HepG2 (cell line): ENCODE measurements around the gene PAPPA2. TPM values are rescaled to one million over a fixed set of nuclear protein-coding genes. Genes with fewer than 3 reads are reported as not detected.
A peak's percentile ranks its signal among the peaks of the same experiment; 100 is the strongest.

ENCODE experiments used
- EED ChIP-seq: sonication (generic); formaldehyde crosslinking; IDR thresholded peaks from 2 replicates; pipeline ENCODE4 v1.5.0; 2020; ENCODE audit warnings: mild to moderate bottlenecking, missing genetic modification reagents
- IKZF4 ChIP-seq: sonication (generic); formaldehyde crosslinking; IDR thresholded peaks from 2 replicates; pipeline ENCODE4 v1.5.1; 2020; ENCODE audit warnings: borderline replicate concordance, mild to moderate bottlenecking, low read depth, missing genetic modification reagents; ENCODE audit errors: not compliant biosample characterization
- KLF15 ChIP-seq: sonication (generic); formaldehyde crosslinking; IDR thresholded peaks from 2 replicates; pipeline ENCODE4 v1.8.1; 2023; ENCODE audit warnings: borderline replicate concordance, mild to moderate bottlenecking, inconsistent platforms, missing genetic modification reagents, mixed read lengths
- MAZ ChIP-seq, 2 experiments: sonication (generic) in 1 of 2; formaldehyde crosslinking in 1 of 2; IDR thresholded peaks; 2 replicates each; pipeline versions ENCODE4 v1.5.0 to v1.6.1; 2012 to 2020; ENCODE audit warnings: low read depth in 2 of 2, mild to moderate bottlenecking in 2 of 2, borderline replicate concordance in 1 of 2, improper control_type of control experiment in 1 of 2, low read length in 1 of 2, missing genetic modification reagents in 1 of 2, moderate library complexity in 1 of 2
- NR2C2 ChIP-seq: sonication (generic); formaldehyde crosslinking; IDR thresholded peaks from 2 replicates; pipeline ENCODE4 v1.4.0; 2020; ENCODE audit warnings: missing genetic modification reagents, mild to moderate bottlenecking, moderate library complexity, borderline replicate concordance
- NR2F1 ChIP-seq, 2 experiments: fragments of 450-650 bp in 1 of 2; formaldehyde crosslinking in 1 of 2; IDR thresholded peaks; 2 replicates each; pipeline versions ENCODE4 v1.5.0 to v1.6.1; 2016 to 2020; ENCODE audit warnings: mild to moderate bottlenecking in 1 of 2, missing compliant biosample characterization in 1 of 2, missing genetic modification reagents in 1 of 2, moderate library complexity in 1 of 2
- PBX3 ChIP-seq: sonication (generic); formaldehyde crosslinking; IDR thresholded peaks from 2 replicates; pipeline ENCODE4 v1.8.1; 2023; ENCODE audit warnings: missing genetic modification reagents, inconsistent platforms, borderline replicate concordance
- REST ChIP-seq, 2 experiments: IDR thresholded peaks; 2 replicates each; pipeline ENCODE4 v1.6.1; 2011 to 2012; ENCODE audit warnings: low read length in 2 of 2, borderline replicate concordance in 1 of 2, low read depth in 1 of 2, mild to moderate bottlenecking in 1 of 2, moderate library complexity in 1 of 2
- RFX5 ChIP-seq: IDR thresholded peaks from 2 replicates; pipeline ENCODE4 v1.6.1; 2011; ENCODE audit warnings: low read depth, low read length, improper control_type of control experiment
- SPEN ChIP-seq: sonication (generic); formaldehyde crosslinking; IDR thresholded peaks from 2 replicates; pipeline ENCODE4 v1.5.1; 2020; ENCODE audit warnings: low read depth, mild to moderate bottlenecking, missing genetic modification reagents
- ZNF235 ChIP-seq: sonication (generic); formaldehyde crosslinking; IDR thresholded peaks from 2 replicates; pipeline ENCODE4 v1.8.1; 2023; ENCODE audit warnings: mild to moderate bottlenecking, missing genetic modification reagents, borderline replicate concordance
- ZNF260 ChIP-seq: sonication (generic); formaldehyde crosslinking; IDR thresholded peaks from 2 replicates; pipeline ENCODE4 v1.4.0; 2020; ENCODE audit warnings: missing genetic modification reagents, low read depth, mild to moderate bottlenecking, borderline replicate concordance
- ZNF326 ChIP-seq: sonication (generic); formaldehyde crosslinking; IDR thresholded peaks from 2 replicates; pipeline ENCODE4 v1.4.0; 2020; ENCODE audit warnings: missing genetic modification reagents, borderline replicate concordance
- ZNF749 ChIP-seq: sonication (generic); formaldehyde crosslinking; IDR thresholded peaks from 2 replicates; pipeline ENCODE4 v1.8.0; 2022; ENCODE audit warnings: mild to moderate bottlenecking, missing genetic modification reagents, moderate library complexity, borderline replicate concordance
- ZNF781 ChIP-seq: sonication (generic); formaldehyde crosslinking; IDR thresholded peaks from 2 replicates; pipeline ENCODE4 v1.5.1; 2020; ENCODE audit warnings: borderline replicate concordance, mild to moderate bottlenecking, missing genetic modification reagents; ENCODE audit errors: not compliant biosample characterization
- polyA plus RNA-seq, 8 experiments: library from polyadenylated mRNA; depleted of rRNA in 3 of 8; stranded (reverse) in 7 of 8; unstranded in 1 of 8; fragments of >200 nt; fragmentation: Illumina TruSeq in 4 of 8; extraction: Trizol in 4 of 8; gene quantifications; 2 replicates each; pipeline versions ENCODE4 v1.2.1 to v1.2.3, GENCODE V29; 2011 to 2016; ENCODE audit warnings: low read depth in 4 of 8, missing spikeins in 1 of 8, mixed read lengths in 1 of 8; ENCODE audit not compliant: insufficient read depth in 1 of 8
- total RNA-seq, 5 experiments: library from RNA; depleted of rRNA; stranded (reverse); fragments of >200 nt; fragmentation: Illumina TruSeq; extraction: Trizol; gene quantifications; 2 replicates each; pipeline ENCODE4 v1.2.3, GENCODE V29; 2016; ENCODE audit warnings: low read depth in 1 of 5
- TF ChIP-seq, protein P1 (sequence below): sonication (generic); formaldehyde crosslinking; IDR thresholded peaks from 2 replicates; pipeline ENCODE4 v1.5.0; 2020; ENCODE audit warnings: mild to moderate bottlenecking, missing genetic modification reagents, moderate library complexity
- TF ChIP-seq, protein P2 (sequence below): sonication (generic); formaldehyde crosslinking; IDR thresholded peaks from 2 replicates; pipeline ENCODE4 v1.4.0; 2020; ENCODE audit warnings: missing genetic modification reagents, borderline replicate concordance

PAPPA2 gene
- total and polyA plus RNA-seq, 2 of the 13 experiments (the other 11 are each of a cell fraction or from before 2014, with no cell fraction given): 0.01 TPM; not detected in 1

DNA sequence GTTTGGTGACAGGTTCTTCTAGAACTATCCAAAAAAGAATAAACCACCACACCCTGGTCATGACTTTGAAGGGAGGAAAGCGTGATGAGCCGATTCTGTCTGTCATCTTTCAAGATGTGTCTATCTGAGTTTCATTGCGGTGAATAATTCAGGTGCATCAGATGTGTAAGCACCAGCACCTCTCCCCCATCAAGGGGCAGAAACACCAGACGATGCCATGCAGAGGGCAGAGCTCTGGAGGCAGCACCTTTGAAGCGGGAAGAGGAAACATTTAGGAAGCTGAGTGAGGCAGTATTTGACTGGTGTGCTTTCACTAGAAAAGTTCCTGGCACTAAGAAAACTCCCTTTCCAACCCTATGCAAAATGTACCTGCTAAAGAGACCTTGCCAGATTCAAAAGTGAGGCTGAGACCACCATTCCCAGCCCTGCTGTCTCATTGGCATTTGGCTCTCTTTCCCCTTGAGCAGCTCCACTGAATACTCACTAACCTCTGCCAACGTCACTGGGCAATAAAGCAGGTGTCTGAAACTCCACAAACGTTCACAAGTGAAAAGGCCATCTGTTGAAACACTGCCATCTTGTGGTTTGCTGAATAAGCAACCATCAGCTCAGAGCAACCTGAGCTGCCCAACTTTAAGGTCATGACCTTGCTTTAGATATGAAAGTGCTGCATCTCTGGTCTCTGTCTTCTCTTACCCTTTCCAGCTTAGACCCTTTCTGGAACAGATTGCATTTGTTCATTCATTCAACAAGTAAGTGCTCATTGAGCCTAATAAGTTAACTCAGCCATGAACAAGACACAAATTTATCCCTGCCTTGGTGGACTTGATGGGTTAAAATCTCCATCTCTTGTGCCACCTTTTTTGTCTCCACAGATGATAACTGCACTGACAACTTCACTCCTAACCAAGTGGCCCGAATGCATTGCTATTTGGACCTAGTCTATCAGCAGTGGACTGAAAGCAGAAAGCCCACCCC is 228.6 kb downstream of the PAPPA2 start (continued):
- TF ChIP-seq REST (IDR thresholded peaks at IDR 0.05; ENCODE audit: borderline replicate concordance in 1 of 2, low read depth in 1 of 2, low read length in 2 of 2) (no peak), ZNF781 (no peak), SPEN (CRISPR knock-in tag) (no peak), ZNF260 (CRISPR knock-in tag) (no peak), RFX5 (no peak), KLF15 (CRISPR knock-in tag) (no peak), ZNF235 (CRISPR knock-in tag) (no peak), NR2C2 (CRISPR knock-in tag) (peak; percentile 37; the same call in 1 of the 2 replicates), PBX3 (no peak), ZNF326 (no peak), ZNF749 (CRISPR knock-in tag) (no peak), EED (CRISPR knock-in tag) (no peak), IKZF4 (CRISPR knock-in tag) (no peak), MAZ (IDR thresholded peaks at IDR 0.05; ENCODE audit: borderline replicate concordance, low read depth, low read length) (no peak), MAZ (CRISPR knock-in tag; IDR thresholded peaks at IDR 0.05; ENCODE audit: low read depth) (no peak), NR2F1 (CRISPR knock-in tag; IDR thresholded peaks at IDR 0.05) (peak; percentile 55 to 70; a peak in 3 of 4 replicates)
- TF ChIP-seq, protein P1, sequence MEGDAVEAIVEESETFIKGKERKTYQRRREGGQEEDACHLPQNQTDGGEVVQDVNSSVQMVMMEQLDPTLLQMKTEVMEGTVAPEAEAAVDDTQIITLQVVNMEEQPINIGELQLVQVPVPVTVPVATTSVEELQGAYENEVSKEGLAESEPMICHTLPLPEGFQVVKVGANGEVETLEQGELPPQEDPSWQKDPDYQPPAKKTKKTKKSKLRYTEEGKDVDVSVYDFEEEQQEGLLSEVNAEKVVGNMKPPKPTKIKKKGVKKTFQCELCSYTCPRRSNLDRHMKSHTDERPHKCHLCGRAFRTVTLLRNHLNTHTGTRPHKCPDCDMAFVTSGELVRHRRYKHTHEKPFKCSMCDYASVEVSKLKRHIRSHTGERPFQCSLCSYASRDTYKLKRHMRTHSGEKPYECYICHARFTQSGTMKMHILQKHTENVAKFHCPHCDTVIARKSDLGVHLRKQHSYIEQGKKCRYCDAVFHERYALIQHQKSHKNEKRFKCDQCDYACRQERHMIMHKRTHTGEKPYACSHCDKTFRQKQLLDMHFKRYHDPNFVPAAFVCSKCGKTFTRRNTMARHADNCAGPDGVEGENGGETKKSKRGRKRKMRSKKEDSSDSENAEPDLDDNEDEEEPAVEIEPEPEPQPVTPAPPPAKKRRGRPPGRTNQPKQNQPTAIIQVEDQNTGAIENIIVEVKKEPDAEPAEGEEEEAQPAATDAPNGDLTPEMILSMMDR: peak; percentile 84
- TF ChIP-seq, protein P2, sequence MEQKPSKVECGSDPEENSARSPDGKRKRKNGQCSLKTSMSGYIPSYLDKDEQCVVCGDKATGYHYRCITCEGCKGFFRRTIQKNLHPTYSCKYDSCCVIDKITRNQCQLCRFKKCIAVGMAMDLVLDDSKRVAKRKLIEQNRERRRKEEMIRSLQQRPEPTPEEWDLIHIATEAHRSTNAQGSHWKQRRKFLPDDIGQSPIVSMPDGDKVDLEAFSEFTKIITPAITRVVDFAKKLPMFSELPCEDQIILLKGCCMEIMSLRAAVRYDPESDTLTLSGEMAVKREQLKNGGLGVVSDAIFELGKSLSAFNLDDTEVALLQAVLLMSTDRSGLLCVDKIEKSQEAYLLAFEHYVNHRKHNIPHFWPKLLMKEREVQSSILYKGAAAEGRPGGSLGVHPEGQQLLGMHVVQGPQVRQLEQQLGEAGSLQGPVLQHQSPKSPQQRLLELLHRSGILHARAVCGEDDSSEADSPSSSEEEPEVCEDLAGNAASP (CRISPR knock-in tag): peak; percentile 89; the same call in 1 of the 2 replicates
